ENCODE data around the gene KIAA0930.

The KIAA0930 gene

DNA sequence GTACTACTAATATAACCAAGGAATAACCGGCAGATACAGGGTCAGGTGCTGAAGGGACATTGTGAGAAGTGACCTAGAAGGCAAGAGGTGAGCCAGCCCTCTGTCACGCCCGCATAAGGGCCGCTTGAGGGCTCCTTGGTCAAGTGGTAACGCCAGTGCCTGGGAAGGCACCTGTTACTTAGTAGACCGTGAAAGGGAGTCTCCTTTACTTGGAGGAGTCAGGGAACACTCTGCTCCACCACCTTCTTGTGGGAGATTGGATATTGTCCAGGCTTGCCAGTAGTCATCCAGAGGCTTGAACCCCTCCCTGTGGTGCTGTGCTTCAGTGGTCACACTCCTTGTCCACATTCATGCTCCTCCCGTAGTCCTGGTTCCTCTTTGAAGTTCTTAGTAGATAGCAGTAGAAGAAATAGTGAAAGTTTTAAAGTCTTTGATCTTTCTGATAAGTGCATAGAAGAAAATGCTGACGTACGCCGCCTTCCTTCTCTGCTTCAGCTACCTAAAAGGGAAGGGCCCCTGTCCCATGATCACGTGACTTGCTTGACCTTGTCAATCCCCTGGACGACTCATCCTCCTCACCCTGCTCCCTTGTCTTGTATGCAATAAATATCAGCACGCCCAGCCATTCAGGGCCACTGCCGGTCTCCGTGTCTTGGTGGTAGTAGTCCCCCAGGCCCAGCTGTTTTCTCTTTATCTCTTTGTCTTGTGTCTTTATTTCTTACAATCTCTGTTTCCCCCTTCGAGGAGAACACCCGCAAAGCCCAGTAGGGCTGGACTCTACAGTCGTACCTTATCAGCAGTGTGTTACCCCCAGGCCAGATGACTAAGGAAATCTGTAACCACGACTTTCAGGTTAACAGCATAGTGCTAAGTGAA is 70.9 kb downstream of the KIAA0930 start:
- H3K9me3 Mint-ChIP-seq = no peaks in the 10 kb centered on the region
- ATAC-seq (peak; percentile 90), DNase-seq (ENCODE audit: low spot score in 2 of 2) (peak in 1 of 2 donors; percentile 49)
- peaks cover 100% of the 10 kb centered on the region for H3K36me3 Mint-ChIP-seq
- peaks cover 64% of the 10 kb centered on the region for H3K4me1 Mint-ChIP-seq
- peak overlapping the region; percentile 65 for H3K27ac Mint-ChIP-seq
- H3K4me3 Mint-ChIP-seq = peak overlapping the region; percentile 50

DNA sequence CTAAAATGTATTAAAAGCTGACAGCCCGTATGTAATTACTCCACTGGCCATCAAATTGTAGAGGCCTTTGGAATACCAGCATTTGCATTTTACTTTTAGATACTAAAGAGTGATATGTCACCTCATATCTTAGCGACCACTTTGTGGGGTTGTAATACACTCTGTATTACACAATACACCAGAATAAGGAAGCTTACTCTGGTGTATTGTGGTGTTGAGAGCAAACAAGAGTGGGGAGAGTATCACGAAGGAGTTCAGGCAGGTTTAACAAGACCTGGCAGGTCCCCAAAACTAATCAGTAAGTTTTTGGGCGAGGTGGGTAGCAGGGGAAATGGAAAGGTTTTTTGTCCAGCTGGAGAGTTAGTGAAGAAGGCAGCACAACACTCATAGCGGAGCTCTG is 73.8 kb downstream of the KIAA0930 start:
- Mint-ChIP-seq H3K9me3 (no peaks in the 10 kb centered on the region), H3K27ac (no peak overlapping the region), H3K36me3 (peaks cover 95% of the 10 kb centered on the region), H3K4me1 (peaks cover 59% of the 10 kb centered on the region), H3K4me3 (no peak overlapping the region)
- no peak for DNase-seq (ENCODE audit: low spot score in 2 of 2)
- ATAC-seq = no peak

DNA sequence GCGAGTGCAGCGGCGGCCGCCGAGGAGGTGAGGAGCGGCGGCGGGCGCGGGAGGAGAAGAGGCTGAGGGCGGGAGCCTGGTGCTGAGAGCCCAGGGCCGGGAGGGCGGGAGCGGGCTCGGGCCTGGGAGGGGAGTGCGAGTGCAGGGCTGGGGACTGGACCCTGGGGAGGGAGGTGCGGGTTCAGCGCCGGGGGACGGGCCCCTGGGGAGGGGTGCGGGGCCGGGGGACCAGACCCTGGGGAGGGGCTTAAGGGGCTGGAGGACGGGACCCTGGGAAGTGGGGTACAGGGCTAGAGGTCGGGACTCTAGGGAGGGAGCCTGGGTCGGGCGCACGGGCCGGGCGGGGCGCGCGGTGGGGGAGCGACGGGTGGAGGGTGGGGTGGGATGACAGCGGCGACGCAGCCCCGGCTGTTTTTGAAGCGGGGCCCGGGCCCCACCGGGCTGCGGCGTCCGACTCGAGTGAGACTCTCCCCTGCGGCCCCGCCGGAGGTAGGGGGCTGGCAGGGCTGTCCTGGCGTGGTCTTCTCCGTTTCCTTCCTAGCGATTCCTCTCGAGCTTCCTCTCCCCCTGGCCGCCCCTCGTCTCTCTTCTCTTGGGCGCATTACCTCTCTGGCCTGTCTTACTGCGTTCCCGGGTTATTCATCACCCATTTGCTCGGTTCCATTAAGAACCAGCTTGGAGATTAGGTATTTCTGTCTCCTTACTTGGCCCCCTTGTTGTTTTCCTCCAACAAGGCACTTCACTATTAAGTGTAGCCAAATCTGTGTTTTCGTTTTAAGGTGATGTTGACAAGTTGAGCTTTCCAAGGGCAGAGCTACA is 76.2 kb downstream of the KIAA0930 start:
- DNase-seq (ENCODE audit: low spot score in 2 of 2) (peak in 1 of 2 donors; percentile 71), ATAC-seq (peak; percentile 52)
- peak overlapping the region; percentile 96 for H3K27ac Mint-ChIP-seq
- H3K36me3 Mint-ChIP-seq = peaks cover 71% of the 10 kb centered on the region
- H3K9me3 Mint-ChIP-seq = no peaks in the 10 kb centered on the region
- peaks cover 57% of the 10 kb centered on the region for H3K4me1 Mint-ChIP-seq
- peak overlapping the region; percentile 86 for H3K4me3 Mint-ChIP-seq

DNA sequence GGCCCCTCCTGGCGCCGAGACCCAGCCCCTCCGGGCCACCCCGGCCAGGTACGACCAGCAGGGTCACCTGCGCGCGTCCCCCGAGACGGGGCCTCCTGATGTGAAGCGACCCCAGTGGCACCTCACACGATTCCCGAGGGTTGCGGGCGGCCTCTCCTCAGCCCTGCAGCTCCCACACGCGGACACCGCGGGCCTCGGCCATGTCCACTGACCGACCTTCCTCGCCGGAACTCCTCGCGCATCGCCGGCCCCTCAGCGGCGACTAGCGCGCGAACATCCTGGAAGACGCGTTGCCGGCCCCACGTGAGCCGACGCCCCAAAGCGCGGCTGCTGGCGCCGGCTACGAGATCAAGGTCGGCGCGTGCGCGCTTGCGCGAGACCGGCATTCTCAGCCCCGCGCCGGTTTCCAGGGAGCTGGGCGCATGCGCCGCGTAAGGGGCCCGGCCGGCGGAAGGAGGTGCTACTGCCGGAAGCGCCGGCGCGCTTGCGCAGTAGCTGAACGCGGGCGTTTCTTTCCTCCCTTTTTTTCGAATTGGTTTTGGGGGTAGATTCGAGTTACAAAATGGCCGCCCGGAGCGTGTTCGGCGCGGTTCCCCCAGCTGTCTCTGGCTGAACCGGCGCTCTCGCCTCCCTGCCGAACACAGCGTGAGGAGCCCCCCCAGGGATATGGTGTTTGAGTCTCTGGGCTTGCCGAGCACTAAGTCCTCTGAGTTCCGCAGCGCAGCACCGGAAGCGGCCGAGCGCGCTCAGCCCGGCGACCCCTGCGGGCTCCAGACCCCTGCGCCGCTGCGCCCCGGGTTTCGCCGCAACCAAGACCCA is 77.0 kb downstream of the KIAA0930 start, which contains the start of gene NUP50:
NUP50 (plus strand) TSS at position 475 of the 819 bp plus-strand sequence. CDS start 4,253 bp downstream, outside the sequence.
- peaks cover 58% of the 10 kb centered on the region for H3K4me1 Mint-ChIP-seq
- peak within 1 kb of the TSS; percentile 86 for H3K4me3 Mint-ChIP-seq
- H3K36me3 Mint-ChIP-seq = peaks cover 62% of the 10 kb centered on the region
- no peaks in the 10 kb centered on the region for H3K9me3 Mint-ChIP-seq
- DNase-seq (ENCODE audit: low spot score in 2 of 2) = peak; percentile 96 to 97
- peak; percentile 92 for ATAC-seq
- peak within 1 kb of the TSS; percentile 96 for H3K27ac Mint-ChIP-seq

DNA sequence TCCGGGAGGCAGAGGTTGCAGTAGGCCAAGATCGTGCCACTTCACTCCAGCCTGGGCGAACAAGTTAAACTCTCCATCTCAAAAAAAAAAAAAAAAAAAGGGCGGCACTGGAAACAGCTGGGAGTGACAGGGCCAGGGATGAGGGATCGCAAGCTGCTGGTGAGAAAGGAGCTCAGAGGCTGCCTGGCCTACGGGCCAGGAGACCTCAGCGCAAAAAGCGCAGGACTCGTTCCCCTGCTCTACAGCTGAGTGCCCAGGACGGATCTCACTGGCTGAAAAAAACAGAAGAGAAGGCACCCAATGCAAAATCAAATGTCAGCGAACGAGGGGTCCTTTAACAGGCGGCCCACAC is 77.6 kb downstream of the KIAA0930 start:
- Mint-ChIP-seq H3K4me1 (peaks cover 53% of the 10 kb centered on the region), H3K4me3 (peak overlapping the region; percentile 86), H3K36me3 (peaks cover 57% of the 10 kb centered on the region), H3K27ac (peak overlapping the region; percentile 96), H3K9me3 (no peaks in the 10 kb centered on the region)
- DNase-seq (ENCODE audit: low spot score in 2 of 2) = no peak
- peak; percentile 44 for ATAC-seq

DNA sequence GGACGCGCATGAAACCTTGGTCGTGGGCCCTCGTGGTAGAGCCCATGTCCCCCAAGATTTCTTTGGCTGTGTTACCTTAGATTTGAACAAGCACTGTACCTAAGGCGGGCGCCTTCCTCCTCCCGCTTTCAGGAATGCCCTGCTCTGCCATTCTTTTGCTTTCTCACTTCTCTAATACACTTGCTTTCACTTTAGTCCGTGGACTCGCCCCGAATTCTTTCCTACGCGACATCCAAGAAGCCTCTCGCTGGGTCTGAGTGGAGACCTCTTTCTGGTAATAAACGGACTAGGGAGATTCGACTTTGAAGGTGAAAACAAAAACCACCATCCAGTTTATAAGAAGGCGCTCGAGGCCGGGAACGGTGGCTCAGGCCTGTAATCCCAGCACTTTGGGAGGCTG is 78.2 kb downstream of the KIAA0930 start:
- Mint-ChIP-seq H3K27ac (peak overlapping the region; percentile 96), H3K36me3 (peaks cover 51% of the 10 kb centered on the region), H3K4me1 (peaks cover 53% of the 10 kb centered on the region), H3K4me3 (peak overlapping the region; percentile 86), H3K9me3 (no peaks in the 10 kb centered on the region)
- ATAC-seq (no peak), DNase-seq (ENCODE audit: low spot score in 2 of 2) (peak in 1 of 2 donors; percentile 48)

DNA sequence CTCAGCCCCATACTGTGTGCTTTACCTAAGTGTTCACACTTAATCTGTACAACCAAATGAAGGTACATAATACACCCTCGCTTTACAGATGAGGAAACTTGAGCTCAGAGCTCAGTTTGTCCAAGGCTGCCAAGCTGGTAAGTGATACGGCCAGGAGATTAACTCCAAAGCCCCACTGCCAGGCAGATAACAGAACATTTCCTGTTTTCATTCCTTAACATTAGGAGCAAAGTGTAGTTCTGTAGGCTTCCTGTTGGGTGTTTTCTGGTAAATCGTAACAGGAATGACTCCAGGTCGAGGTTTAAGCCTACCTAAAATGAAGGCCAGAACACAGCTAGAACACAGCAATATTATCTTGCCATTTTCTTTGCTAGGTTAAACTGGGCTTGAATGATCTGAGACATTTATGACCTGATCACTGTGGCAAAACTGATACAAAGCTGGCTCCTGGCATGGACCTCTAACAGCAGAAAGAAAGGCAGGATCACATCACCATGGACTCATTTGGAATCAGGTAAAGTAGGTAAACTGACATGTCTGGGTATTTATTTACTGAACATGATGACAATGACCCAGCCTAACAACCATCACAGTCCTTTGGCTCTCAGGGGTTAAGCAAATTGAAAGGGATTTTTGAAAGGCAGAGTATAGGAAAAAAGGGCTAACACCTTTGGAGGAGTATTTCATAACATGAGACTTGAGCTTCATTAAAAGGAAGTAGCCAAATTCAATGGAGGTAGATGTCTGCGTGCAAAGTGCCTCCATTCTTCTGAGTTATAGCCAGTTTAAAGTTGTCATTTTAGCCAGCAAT is 80.8 kb downstream of the KIAA0930 start:
- ATAC-seq (no peak), DNase-seq (ENCODE audit: low spot score in 2 of 2) (peak in 1 of 2 donors; percentile 40)
- no peaks in the 10 kb centered on the region for H3K9me3 Mint-ChIP-seq
- peaks cover 34% of the 10 kb centered on the region for H3K4me1 Mint-ChIP-seq
- H3K27ac Mint-ChIP-seq = no peak overlapping the region
- H3K4me3 Mint-ChIP-seq = no peak overlapping the region
- peaks cover 31% of the 10 kb centered on the region for H3K36me3 Mint-ChIP-seq

DNA sequence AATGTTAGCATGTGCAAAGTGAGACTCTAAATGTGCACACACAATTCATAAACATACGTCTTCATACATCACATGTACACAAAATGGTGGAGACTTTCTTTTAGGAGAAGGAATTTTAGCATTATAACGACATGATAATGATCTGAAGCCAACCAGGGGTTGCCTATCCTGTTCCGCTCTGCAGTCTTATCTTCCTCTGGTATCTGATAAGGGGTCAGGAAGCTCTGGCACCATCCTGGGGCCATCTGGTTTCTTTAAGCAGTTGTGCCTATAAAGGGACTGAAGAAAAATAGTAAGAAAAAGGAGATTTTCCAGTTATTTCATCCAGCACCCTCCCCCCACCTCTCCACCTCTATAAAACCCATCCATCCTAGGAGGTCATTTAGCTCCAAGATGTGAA is 82.8 kb downstream of the KIAA0930 start:
- Mint-ChIP-seq H3K4me3 (no peak overlapping the region), H3K9me3 (no peaks in the 10 kb centered on the region), H3K4me1 (peaks cover 41% of the 10 kb centered on the region), H3K27ac (no peak overlapping the region), H3K36me3 (peaks cover 15% of the 10 kb centered on the region)
- peak in 1 of 2 donors; percentile 17 for DNase-seq (ENCODE audit: low spot score in 2 of 2)
- no peak for ATAC-seq

DNA sequence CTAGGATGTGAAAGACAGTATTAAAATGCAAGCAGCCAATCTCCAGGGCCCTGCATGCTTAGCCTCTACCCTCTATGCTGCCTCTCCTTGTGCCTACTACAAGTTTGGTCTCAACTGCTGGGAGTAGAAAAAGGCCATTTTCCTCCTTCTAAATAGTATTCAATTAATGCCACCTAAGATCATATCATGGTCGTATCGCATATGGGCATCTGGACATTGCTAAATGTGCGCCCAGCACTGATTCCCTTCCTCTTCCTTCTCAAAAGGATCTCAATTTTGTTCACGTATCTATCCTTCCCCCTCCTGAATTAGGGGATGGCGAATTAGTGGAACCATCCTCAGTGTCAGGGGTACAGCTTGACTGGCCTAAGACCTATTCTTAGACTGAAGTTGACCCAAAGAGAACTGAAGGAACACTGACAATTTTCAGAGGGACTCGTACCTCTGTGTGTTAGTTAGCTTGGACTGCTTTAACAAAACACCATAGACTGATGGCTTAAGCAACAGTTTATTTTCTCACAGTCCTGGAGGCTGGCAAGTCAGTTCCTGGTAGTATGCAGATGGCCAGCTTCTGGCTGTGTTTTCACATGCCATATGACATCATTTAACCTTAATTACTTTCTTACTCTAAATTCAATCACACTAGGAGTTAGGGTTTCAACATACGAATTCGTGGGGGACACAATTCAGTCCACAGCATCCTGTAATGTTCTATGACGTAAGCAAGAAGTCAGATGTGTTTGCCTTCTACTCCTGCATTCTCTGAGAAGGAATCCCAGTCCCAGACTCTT is 85.4 kb downstream of the KIAA0930 start:
- Mint-ChIP-seq H3K9me3 (no peaks in the 10 kb centered on the region), H3K4me3 (no peak overlapping the region), H3K36me3 (peaks cover 14% of the 10 kb centered on the region), H3K27ac (no peak overlapping the region), H3K4me1 (peaks cover 20% of the 10 kb centered on the region)
- DNase-seq (ENCODE audit: low spot score in 2 of 2) (peak in 1 of 2 donors; percentile 38), ATAC-seq (no peak)

DNA sequence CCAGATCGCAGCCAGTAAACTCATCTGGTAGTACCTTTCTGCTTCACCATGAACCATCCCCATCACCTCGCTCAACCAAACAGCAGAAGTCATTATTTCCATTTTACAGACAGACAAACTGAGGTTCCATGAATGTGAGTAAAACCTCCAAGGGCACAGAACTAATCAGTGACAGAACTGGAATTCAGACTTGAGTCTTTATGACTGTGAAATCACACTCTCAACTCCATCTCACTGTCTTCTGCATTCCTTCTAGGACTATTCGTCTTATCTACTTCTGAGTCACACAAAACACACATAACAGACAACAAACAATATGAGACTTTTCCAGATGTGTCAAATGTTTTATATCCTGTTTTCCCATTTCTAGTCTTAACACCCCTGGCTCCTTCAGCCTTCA is 86.3 kb downstream of the KIAA0930 start:
- Mint-ChIP-seq H3K4me3 (no peak overlapping the region), H3K36me3 (peaks cover 14% of the 10 kb centered on the region), H3K4me1 (peaks cover 14% of the 10 kb centered on the region), H3K9me3 (no peaks in the 10 kb centered on the region), H3K27ac (no peak overlapping the region)
- ATAC-seq = no peak
- peak in 1 of 2 donors; percentile 20 for DNase-seq (ENCODE audit: low spot score in 2 of 2)

DNA sequence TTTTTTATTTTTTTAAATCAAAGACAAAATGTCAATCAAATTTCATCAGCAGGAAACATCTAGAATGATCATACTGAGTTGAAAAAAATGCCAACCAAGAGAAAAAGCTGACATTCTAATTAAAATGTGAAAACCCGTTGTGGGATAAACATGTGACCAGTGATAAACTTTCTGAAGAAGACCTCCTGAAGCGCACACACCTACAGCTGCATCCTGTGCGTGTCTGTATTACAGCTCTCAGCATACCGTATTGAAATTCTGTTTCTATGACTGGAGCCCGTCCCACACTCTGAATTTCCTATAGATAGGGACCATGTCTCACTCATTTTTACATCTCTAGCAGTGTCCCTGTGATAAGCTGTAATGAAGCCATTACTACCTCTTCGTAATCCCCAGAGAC is 89.2 kb downstream of the KIAA0930 start:
- Mint-ChIP-seq H3K4me1 (peaks cover 8% of the 10 kb centered on the region), H3K4me3 (no peak overlapping the region), H3K27ac (no peak overlapping the region), H3K9me3 (no peaks in the 10 kb centered on the region), H3K36me3 (peaks cover 9% of the 10 kb centered on the region)
- ATAC-seq = no peak
- DNase-seq (ENCODE audit: low spot score in 2 of 2) = no peak

DNA sequence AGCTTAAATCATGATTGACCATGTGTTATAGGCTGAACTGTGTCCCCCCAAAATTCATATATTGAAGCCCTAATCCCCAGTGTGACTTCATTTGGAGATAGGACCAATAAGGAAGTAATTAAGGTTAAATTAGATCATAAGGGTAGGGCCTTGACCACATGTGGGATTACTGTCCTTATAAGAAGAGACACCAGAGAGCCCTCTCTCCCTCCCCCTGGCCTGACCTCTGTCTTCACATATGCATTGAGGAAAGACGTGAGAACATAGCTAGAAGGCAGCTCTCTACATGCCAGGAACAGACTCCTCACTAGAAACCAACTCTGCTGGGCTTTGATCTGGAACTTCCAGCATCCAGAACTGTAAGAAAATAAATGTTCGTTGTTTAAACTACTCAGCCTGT is 90.6 kb downstream of the KIAA0930 start:
- H3K9me3 Mint-ChIP-seq = no peaks in the 10 kb centered on the region
- H3K27ac Mint-ChIP-seq = no peak overlapping the region
- ATAC-seq = no peak
- peaks cover 8% of the 10 kb centered on the region for H3K36me3 Mint-ChIP-seq
- H3K4me1 Mint-ChIP-seq = peaks cover 8% of the 10 kb centered on the region
- no peak for DNase-seq (ENCODE audit: low spot score in 2 of 2)
- H3K4me3 Mint-ChIP-seq = no peak overlapping the region

DNA sequence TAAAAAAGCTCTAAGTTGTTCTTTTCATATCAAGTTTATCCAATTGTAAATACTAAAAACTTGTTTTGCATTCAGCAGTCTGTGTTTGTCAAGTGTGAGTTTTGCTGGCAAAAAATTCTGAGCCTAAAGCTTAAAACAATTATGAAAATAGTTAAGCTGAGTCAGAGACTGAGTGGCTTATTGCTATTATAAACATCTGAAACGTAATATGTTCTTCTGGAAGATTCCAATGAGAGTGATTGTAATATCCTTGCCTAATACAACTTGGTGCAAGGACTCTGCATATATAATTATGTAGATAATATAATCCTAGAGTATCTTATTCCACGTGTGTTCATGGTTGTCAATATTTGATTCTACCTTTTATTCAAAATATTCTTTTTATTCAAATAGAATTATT is 91.0 kb downstream of the KIAA0930 start:
- Mint-ChIP-seq H3K9me3 (no peaks in the 10 kb centered on the region), H3K4me3 (no peak overlapping the region), H3K27ac (no peak overlapping the region), H3K36me3 (peaks cover 8% of the 10 kb centered on the region), H3K4me1 (peaks cover 6% of the 10 kb centered on the region)
- DNase-seq (ENCODE audit: low spot score in 2 of 2) (no peak), ATAC-seq (no peak)

DNA sequence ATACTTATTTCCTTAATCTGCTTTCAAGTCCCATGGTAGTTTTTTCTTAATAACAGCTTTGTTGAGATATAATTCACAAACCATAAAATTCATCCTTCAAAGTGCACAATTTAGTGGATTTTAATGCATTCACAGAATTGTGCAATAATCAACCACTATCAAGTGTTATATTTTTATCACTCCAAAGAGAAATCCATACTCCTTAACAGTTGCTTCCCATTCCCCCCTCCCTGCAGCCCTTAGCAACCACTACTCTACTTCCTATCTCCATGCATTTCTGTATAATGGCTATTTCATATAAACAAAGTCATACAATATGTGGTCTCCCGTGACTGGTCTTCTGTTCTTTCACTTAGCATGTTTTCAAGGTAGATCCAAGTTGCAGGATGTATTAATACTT is 95.8 kb downstream of the KIAA0930 start:
- ATAC-seq = no peak
- no peak overlapping the region for H3K27ac Mint-ChIP-seq
- no peaks in the 10 kb centered on the region for H3K4me1 Mint-ChIP-seq
- H3K4me3 Mint-ChIP-seq = no peak overlapping the region
- no peaks in the 10 kb centered on the region for H3K36me3 Mint-ChIP-seq
- DNase-seq (ENCODE audit: low spot score in 2 of 2) = no peak
- no peaks in the 10 kb centered on the region for H3K9me3 Mint-ChIP-seq
